Putamen (tissue), 1 donor: ENCODE measurements around the gene RPTOR.

Experiments
- DNase-seq: peaks from one replicate; pipeline ENCODE4 v3.0.0-alpha.2; 2016; ENCODE audit warnings: low spot score

The RPTOR gene

GRCh38 chr17:80881306-80881705 is 336.7 kb downstream of the RPTOR start:
- DNase-seq, result no peak

GRCh38 chr17:80882323-80882722 is 337.7 kb downstream of the RPTOR start:
- no peak for DNase-seq

- DNase-seq, result no peak
Measured at GRCh38 chr17:80882926-80883685, 338.5 kb downstream of the RPTOR start.

- no peak for DNase-seq
Measured at GRCh38 chr17:80883831-80884735, 339.4 kb downstream of the RPTOR start.

GRCh38 chr17:80884811-80885210 is 340.2 kb downstream of the RPTOR start:
- DNase-seq, result no peak

- DNase-seq, result no peak
Measured at GRCh38 chr17:80885947-80886582, 341.4 kb downstream of the RPTOR start.

GRCh38 chr17:80886641-80887573 is 342.3 kb downstream of the RPTOR start:
- no peak for DNase-seq

- no peak for DNase-seq
Measured at GRCh38 chr17:80887639-80888175, 343.1 kb downstream of the RPTOR start.

- DNase-seq, result no peak
Measured at GRCh38 chr17:80888276-80889160, 343.9 kb downstream of the RPTOR start.

- no peak for DNase-seq
Measured at GRCh38 chr17:80889231-80890195, 344.9 kb downstream of the RPTOR start.

- DNase-seq, result no peak
Measured at GRCh38 chr17:80890196-80890920, 345.7 kb downstream of the RPTOR start.

- DNase-seq, result no peak
Measured at GRCh38 chr17:80890921-80891396, 346.3 kb downstream of the RPTOR start.

GRCh38 chr17:80891397-80892018 is 346.9 kb downstream of the RPTOR start:
- no peak for DNase-seq

GRCh38 chr17:80892019-80892855 is 347.6 kb downstream of the RPTOR start:
- peak; percentile 26 for DNase-seq

GRCh38 chr17:80892900-80893603 is 348.4 kb downstream of the RPTOR start:
- DNase-seq, result no peak
